ENCODE data around the gene DLGAP1. TPM values are rescaled to one million over a fixed set of nuclear protein-coding genes. Genes with fewer than 3 reads are reported as not detected.
A peak's percentile ranks its signal among the peaks of the same experiment; 100 is the strongest.

DLGAP1 gene
- total and polyA plus RNA-seq, 2 of the 8 experiments (the other 6 are each of a cell fraction or from before 2014, with no cell fraction given): 11.8 to 16.9 TPM

GRCh38 chr18:3584266-3584861, 870.7 kb downstream of the DLGAP1 start:
- Histone ChIP-seq H3K23ac (ENCODE audit: insufficient read length) (no peak overlapping the region), H3K27ac (ENCODE audit: low read depth, low read length) (no peak overlapping the region), H3K4me1 (replicated peaks in 1 of 4; ENCODE audit: control insufficient read depth in 3 of 4, insufficient read depth in 4 of 4, low read length in 3 of 4) (peaks cover 3 to 13% (median 9%) of the 10 kb centered on the region in 4 experiments), H3K36me3 (ENCODE audit: control insufficient read depth in 2 of 4, insufficient read depth in 4 of 4, low read length in 3 of 4) (no peaks in the 10 kb centered on the region), H2AK5ac (ENCODE audit: low read depth, low read length) (no peak overlapping the region), H4K8ac (ENCODE audit: extremely low read depth, insufficient read depth, low read length) (no peak overlapping the region), H3K18ac (ENCODE audit: extremely low read depth, low read length) (peak overlapping the region; percentile 75), H2BK5ac (ENCODE audit: low read depth, low read length) (peak overlapping the region; percentile 90; the same call in 1 of the 2 replicates), H2BK120ac (replicated peaks; ENCODE audit: low read depth, low read length) (peak overlapping the region; percentile 96), H3K79me2 (ENCODE audit: control insufficient read depth in 1 of 2, insufficient read depth in 2 of 2, low read length in 2 of 2) (no peaks in the 10 kb centered on the region), H4K91ac (replicated peaks; ENCODE audit: insufficient read length, low read length) (peak overlapping the region; percentile 96), H4K5ac (ENCODE audit: insufficient read length, low read depth, low read length) (peak overlapping the region; percentile 81), H4K20me1 (replicated peaks in 1 of 2; ENCODE audit: control insufficient read depth in 1 of 2, insufficient read depth in 2 of 2, low read length in 2 of 2) (no peaks in the 10 kb centered on the region), H3K9ac (replicated peaks in 1 of 4; ENCODE audit: extremely low read depth in 1 of 4, low read depth in 3 of 4, low read length in 3 of 4) (no peak overlapping the region), H2BK12ac (ENCODE audit: low read depth, low read length) (peak overlapping the region; percentile 95; the same call in 1 of the 2 replicates), H3K14ac (ENCODE audit: insufficient read length) (no peak overlapping the region), H2BK15ac (ENCODE audit: low read length) (no peak overlapping the region), H3K4me3 (ENCODE audit: extremely low read depth in 1 of 4, insufficient read depth in 2 of 4, low read depth in 3 of 4, low read length in 4 of 4) (no peak overlapping the region), H3K9me3 (ENCODE audit: insufficient read depth in 2 of 2, low read depth in 1 of 2, low read length in 1 of 2) (no peaks in the 10 kb centered on the region), H3K4me2 (ENCODE audit: insufficient read depth in 1 of 2, low read depth in 2 of 2, low read length in 2 of 2) (peak overlapping the region in 1 of 2 experiments; percentile 41; a peak in 1 of 4 replicates), H3K27me3 (replicated peaks in 1 of 4; ENCODE audit: control insufficient read depth in 3 of 4, extremely low read depth in 1 of 4, insufficient read depth in 3 of 4, low read length in 3 of 4) (no peaks in the 10 kb centered on the region), H2BK20ac (ENCODE audit: low read length) (peak overlapping the region; percentile 11; the same call in 1 of the 2 replicates), H2AFZ (ENCODE audit: low read length) (no peak overlapping the region), H3K4ac (replicated peaks; ENCODE audit: insufficient read length, low read depth, low read length) (peak overlapping the region; percentile 82), H3K56ac (replicated peaks; ENCODE audit: insufficient read length, low read depth, low read length) (no peak overlapping the region), H3K79me1 (ENCODE audit: low read depth, low read length) (no peaks in the 10 kb centered on the region), H3K23me2 (ENCODE audit: low read depth, low read length) (no peaks in the 10 kb centered on the region; the same call in 1 of the 2 replicates)
- no peak for TF ChIP-seq JUN (IDR thresholded peaks at IDR 0.05; ENCODE audit: low read depth, low read length)
- no peak for TF ChIP-seq ASH2L (IDR thresholded peaks at IDR 0.05; ENCODE audit: low read length)
- TF ChIP-seq RFX5 (IDR thresholded peaks at IDR 0.05; ENCODE audit: borderline replicate concordance, low read depth, low read length): no peak
- TF ChIP-seq EGR1 (IDR thresholded peaks at IDR 0.05; ENCODE audit: borderline replicate concordance, low read depth, low read length): no peak
- TF ChIP-seq CBX8 (IDR thresholded peaks at IDR 0.05; ENCODE audit: borderline replicate concordance, low read depth, low read length): no peak
- no peak for TF ChIP-seq CREB1 (IDR thresholded peaks at IDR 0.05)
- CTCF ChIA-PET (ENCODE audit: partially characterized antibody): interaction anchor here (0.6 to 4.2 kb wide), 28 partner anchors 8 to 302 kb away, joined by 3 to 42 read pairs (median 7); no protein-coding TSS in a partner anchor
- FAIRE-seq (no peak), DNase-seq (ENCODE audit: low read depth in 1 of 2, low spot score in 2 of 2) (no peak)
- 87% methylated on average over 2 of the region's 2 CpGs; no CpG with 5 or more reads in 1 of the 2 experiments for WGBS, 2 experiments (ENCODE audit: extremely low coverage in 1 of 2, insufficient coverage in 1 of 2, insufficient read length in 1 of 2, insufficient replicate concordance in 2 of 2, low coverage in 1 of 2, low lambda C conversion rate in 2 of 2, missing lambda C conversion rate in 1 of 2)
- POLR2A ChIA-PET (ENCODE audit: partially characterized antibody): interaction anchor here (1.0 to 2.1 kb wide), 10 partner anchors 8 to 133 kb away, joined by 4 to 20 read pairs (median 8); no protein-coding TSS in a partner anchor
